Measurements from ENCODE around the gene NR2F1. TPM values are rescaled to one million over a fixed set of nuclear protein-coding genes. Genes with fewer than 3 reads are reported as not detected.

Gene NR2F1
- total and polyA plus RNA-seq, 2 donors (not counting 1 experiment from before 2014, with no cell fraction given), result 64.4 to 90.8 TPM

DNA sequence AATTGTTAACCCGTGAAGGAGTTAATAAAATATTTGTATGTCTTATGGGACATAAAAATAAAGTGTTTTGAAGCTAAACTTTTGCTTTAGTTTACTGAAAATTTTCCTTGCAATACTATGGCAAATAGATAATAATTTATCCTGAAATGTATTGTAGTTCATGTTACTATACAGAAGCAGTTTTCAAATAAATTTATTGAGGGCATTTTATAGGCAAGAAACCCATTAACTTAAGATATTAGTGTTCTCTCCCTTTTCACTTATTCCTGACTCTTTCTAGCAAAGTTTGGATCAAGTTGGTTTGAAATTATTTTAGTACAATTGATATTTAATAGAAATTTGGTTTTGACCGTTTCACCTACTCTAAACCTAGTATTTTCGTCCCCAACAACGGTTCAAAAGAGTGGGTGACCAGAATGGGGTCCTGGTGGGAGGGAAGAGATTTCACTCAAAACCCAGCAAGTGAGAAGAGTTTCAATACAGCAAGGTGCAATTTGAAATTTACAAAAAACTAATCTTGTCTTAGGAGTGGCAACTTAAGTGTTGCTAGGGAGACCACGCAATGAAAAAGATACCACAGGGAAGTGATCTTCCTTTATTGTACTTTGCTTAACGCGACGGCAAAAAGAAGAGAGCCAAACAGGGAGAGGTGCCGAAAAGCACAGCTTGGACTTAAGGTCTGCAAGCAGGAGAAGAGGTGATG lies 28.4 kb downstream of the NR2F1 start:
- Histone ChIP-seq H3K4me1 (ENCODE audit: control insufficient read depth, extremely low read depth, insufficient read depth, low read length) (peaks cover 2% of the 10 kb centered on the region), H3K4me3 (replicated peaks in 1 of 4; ENCODE audit: control extremely low read depth in 1 of 4, insufficient read depth in 1 of 4, low read depth in 3 of 4, low read length in 4 of 4) (peak overlapping the region in 3 of 4 experiments; percentile 16 to 56 (median 54)), H3K27me3 (ENCODE audit: control insufficient read depth, insufficient read depth, low read length) (peaks cover 6% of the 10 kb centered on the region), H3K36me3 (ENCODE audit: control insufficient read depth, insufficient read depth, low read length) (no peaks in the 10 kb centered on the region), H3K27ac (ENCODE audit: insufficient read depth, low read length) (no peak overlapping the region), H3K9ac (ENCODE audit: insufficient read depth, low read length) (no peak overlapping the region), H2AFZ (ENCODE audit: low read length) (no peak overlapping the region), H3K9me3 (ENCODE audit: control insufficient read depth, insufficient read depth, low read depth, low read length) (no peaks in the 10 kb centered on the region), H4K20me1 (ENCODE audit: control insufficient read depth, extremely low read depth, insufficient read depth, low read length) (no peaks in the 10 kb centered on the region), H3K79me2 (ENCODE audit: control insufficient read depth, insufficient read depth, low read length) (no peaks in the 10 kb centered on the region), H3K4me2 (ENCODE audit: extremely low read depth, insufficient read depth, low read length) (peak overlapping the region; percentile 91)
- DNase-seq (ENCODE audit: low read depth in 2 of 2), result no peak
- TF ChIP-seq CTCF (conservative IDR thresholded peaks at IDR 0.05 in 1 of 2, IDR thresholded peaks at IDR 0.05 in 1 of 2; ENCODE audit: low read depth in 1 of 2, low read length in 2 of 2), result no peak

GRCh38 chr5:93611976-93612854 lies 29.2 kb downstream of the NR2F1 start:
- H3K9me3 ChIP-seq (ENCODE audit: control insufficient read depth, insufficient read depth, low read depth, low read length), result no peaks in the 10 kb centered on the region
- H2AFZ ChIP-seq (ENCODE audit: low read length), result no peak overlapping the region
- no peak overlapping the region for H3K9ac ChIP-seq (ENCODE audit: insufficient read depth, low read length)
- H4K20me1 ChIP-seq (ENCODE audit: control insufficient read depth, extremely low read depth, insufficient read depth, low read length), result no peaks in the 10 kb centered on the region
- peak overlapping the region; percentile 2 to 56 (median 35) for H3K4me3 ChIP-seq (replicated peaks in 1 of 4; ENCODE audit: control extremely low read depth in 1 of 4, insufficient read depth in 1 of 4, low read depth in 3 of 4, low read length in 4 of 4)
- H3K27ac ChIP-seq (ENCODE audit: insufficient read depth, low read length), result no peak overlapping the region
- H3K36me3 ChIP-seq (ENCODE audit: control insufficient read depth, insufficient read depth, low read length), result no peaks in the 10 kb centered on the region
- no peaks in the 10 kb centered on the region for H3K79me2 ChIP-seq (ENCODE audit: control insufficient read depth, insufficient read depth, low read length)
- peak; percentile 47 to 67 for DNase-seq (ENCODE audit: low read depth in 2 of 2)
- H3K4me1 ChIP-seq (ENCODE audit: control insufficient read depth, extremely low read depth, insufficient read depth, low read length), result peaks cover 2% of the 10 kb centered on the region
- H3K27me3 ChIP-seq (ENCODE audit: control insufficient read depth, insufficient read depth, low read length), result peaks cover 6% of the 10 kb centered on the region
- TF ChIP-seq CTCF (conservative IDR thresholded peaks at IDR 0.05 in 1 of 2, IDR thresholded peaks at IDR 0.05 in 1 of 2; ENCODE audit: low read depth in 1 of 2, low read length in 2 of 2), result no peak
- TF ChIP-seq EZH2 (IDR thresholded peaks at IDR 0.05; ENCODE audit: low read length, missing control alignments), result no peak
- peak overlapping the region; percentile 91 for H3K4me2 ChIP-seq (ENCODE audit: extremely low read depth, insufficient read depth, low read length)

GRCh38 chr5:93612855-93613243 lies 29.8 kb downstream of the NR2F1 start:
- peaks cover 6% of the 10 kb centered on the region for H3K27me3 ChIP-seq (ENCODE audit: control insufficient read depth, insufficient read depth, low read length)
- DNase-seq (ENCODE audit: low read depth in 2 of 2), result no peak
- H3K36me3 ChIP-seq (ENCODE audit: control insufficient read depth, insufficient read depth, low read length), result no peaks in the 10 kb centered on the region
- no peaks in the 10 kb centered on the region for H3K9me3 ChIP-seq (ENCODE audit: control insufficient read depth, insufficient read depth, low read depth, low read length)
- no peak overlapping the region for H3K9ac ChIP-seq (ENCODE audit: insufficient read depth, low read length)
- H3K4me3 ChIP-seq (replicated peaks in 1 of 4; ENCODE audit: control extremely low read depth in 1 of 4, insufficient read depth in 1 of 4, low read depth in 3 of 4, low read length in 4 of 4), result peak overlapping the region in 2 of 4 experiments; percentile 20 to 21
- no peak overlapping the region for H2AFZ ChIP-seq (ENCODE audit: low read length)
- H3K4me2 ChIP-seq (ENCODE audit: extremely low read depth, insufficient read depth, low read length), result peak overlapping the region; percentile 54
- H3K79me2 ChIP-seq (ENCODE audit: control insufficient read depth, insufficient read depth, low read length), result no peaks in the 10 kb centered on the region
- no peak overlapping the region for H3K27ac ChIP-seq (ENCODE audit: insufficient read depth, low read length)
- no peaks in the 10 kb centered on the region for H4K20me1 ChIP-seq (ENCODE audit: control insufficient read depth, extremely low read depth, insufficient read depth, low read length)
- H3K4me1 ChIP-seq (ENCODE audit: control insufficient read depth, extremely low read depth, insufficient read depth, low read length), result peaks cover 2% of the 10 kb centered on the region
- TF ChIP-seq EZH2 (IDR thresholded peaks at IDR 0.05; ENCODE audit: low read length, missing control alignments) (no peak), CTCF (conservative IDR thresholded peaks at IDR 0.05 in 1 of 2, IDR thresholded peaks at IDR 0.05 in 1 of 2; ENCODE audit: low read depth in 1 of 2, low read length in 2 of 2) (no peak)

All from fibroblast of lung (primary cell).